Eye (tissue), 1 donor: ENCODE measurements around the gene VIP.
"Not testable (repeated sequence)": the region's sequence is repeated elsewhere in the genome, so short reads cannot be mapped to it uniquely, and the experiment has no call there.

Source experiments
- DNase-seq: peaks from one replicate; pipeline ENCODE4 v3.0.0-alpha.2; 2015

Gene VIP

GRCh38 chr6:152750694-152751093 lies at the start of gene VIP:
Gene VIP (plus strand): TSS chr6:152750797. CDS start chr6:152752178, 1,381 bp downstream.
- DNase-seq: peak; percentile 63

GRCh38 chr6:152701081-152701862 lies 49.3 kb upstream of the VIP start:
- DNase-seq: peak; percentile 6

GRCh38 chr6:152701863-152702401 lies 48.7 kb upstream of the VIP start:
- no peak for DNase-seq

- not testable (repeated sequence) for DNase-seq
Measured at GRCh38 chr6:152703750-152704149, 46.8 kb upstream of the VIP start.

GRCh38 chr6:152705327-152705726 lies 45.3 kb upstream of the VIP start:
- DNase-seq: no peak

- no peak for DNase-seq
Measured at GRCh38 chr6:152716322-152716721, 34.3 kb upstream of the VIP start.

GRCh38 chr6:152720974-152721373 lies 29.6 kb upstream of the VIP start:
- peak; percentile 65 for DNase-seq

- no peak for DNase-seq
Measured at GRCh38 chr6:152721956-152722355, 28.6 kb upstream of the VIP start.

- DNase-seq: no peak
Measured at GRCh38 chr6:152723398-152723797, 27.2 kb upstream of the VIP start.

GRCh38 chr6:152726313-152726712 lies 24.3 kb upstream of the VIP start:
- no peak for DNase-seq

GRCh38 chr6:152727507-152727906 lies 23.1 kb upstream of the VIP start:
- DNase-seq: no peak

- DNase-seq: no peak
Measured at GRCh38 chr6:152734630-152735029, 16.0 kb upstream of the VIP start.

GRCh38 chr6:152736687-152737273 lies 13.8 kb upstream of the VIP start:
- DNase-seq: no peak

- DNase-seq: no peak
Measured at GRCh38 chr6:152745509-152746171, 5.0 kb upstream of the VIP start.

- DNase-seq: no peak
Measured at GRCh38 chr6:152746172-152746553, 4.4 kb upstream of the VIP start.

- peak; percentile 35 for DNase-seq
Measured at GRCh38 chr6:152748843-152749242, 1.8 kb upstream of the VIP start.

- DNase-seq: no peak
Measured at GRCh38 chr6:152749336-152749735, 1.3 kb upstream of the VIP start.

- DNase-seq: no peak
Measured at GRCh38 chr6:152765331-152765730, 14.7 kb downstream of the VIP start.

- DNase-seq: no peak
Measured at GRCh38 chr6:152769159-152769558, 18.6 kb downstream of the VIP start.

- no peak for DNase-seq
Measured at GRCh38 chr6:152769993-152770392, 19.4 kb downstream of the VIP start.

GRCh38 chr6:152771061-152771687 lies 20.6 kb downstream of the VIP start:
- DNase-seq: no peak

- peak; percentile 5 for DNase-seq
Measured at GRCh38 chr6:152775428-152775827, 24.8 kb downstream of the VIP start.

- DNase-seq: no peak
Measured at GRCh38 chr6:152776833-152777232, 26.2 kb downstream of the VIP start.
